Omental fat pad (tissue), 4 donors: ENCODE data around the gene SRSF12. TPM values are rescaled to one million over a fixed set of nuclear protein-coding genes. Genes with fewer than 3 reads are reported as not detected.

Source experiments
- ATAC-seq: fragments of 150-250 bp; one replicate; pipeline ENCODE4 v1.9.1; 2016; ENCODE audit warnings: mild to moderate bottlenecking, moderate library complexity; ENCODE audit not compliant: low FRiP score
- DNase-seq: peaks from one replicate; pipeline ENCODE4 v3.0.0-alpha.2; 2019; ENCODE audit warnings: low spot score
- CTCF ChIP-seq, 3 donors: fragments of 450-650 bp; IDR thresholded peaks; one replicate each; pipeline ENCODE4 v1.5.1; 2016 to 2017; ENCODE audit warnings: antibody characterized with exemption in 3 of 3, mild to moderate bottlenecking in 3 of 3, moderate library complexity in 2 of 3
- small RNA-seq: library from RNA; depleted of rRNA; stranded (forward); fragments of <200 nt; gene quantifications from one replicate; pipeline ENCODE3, GENCODE V24; 2016
- total RNA-seq, 4 donors: library from RNA; depleted of rRNA; stranded (reverse); fragments of >200 nt; gene quantifications; one replicate each; pipeline ENCODE4 v1.1.0, GENCODE V29; 2016

SRSF12 gene
- total RNA-seq, 4 donors from 2014 or later: 0.25 to 3.4 (median 3.2) TPM; not detected in 1

- ATAC-seq (peak; percentile 11), DNase-seq (no peak)
- TF ChIP-seq CTCF (IDR thresholded peaks at IDR 0.05): no peak
Measured at GRCh38 chr6:89048985-89049384, 68.9 kb downstream of the SRSF12 start.

DNA sequence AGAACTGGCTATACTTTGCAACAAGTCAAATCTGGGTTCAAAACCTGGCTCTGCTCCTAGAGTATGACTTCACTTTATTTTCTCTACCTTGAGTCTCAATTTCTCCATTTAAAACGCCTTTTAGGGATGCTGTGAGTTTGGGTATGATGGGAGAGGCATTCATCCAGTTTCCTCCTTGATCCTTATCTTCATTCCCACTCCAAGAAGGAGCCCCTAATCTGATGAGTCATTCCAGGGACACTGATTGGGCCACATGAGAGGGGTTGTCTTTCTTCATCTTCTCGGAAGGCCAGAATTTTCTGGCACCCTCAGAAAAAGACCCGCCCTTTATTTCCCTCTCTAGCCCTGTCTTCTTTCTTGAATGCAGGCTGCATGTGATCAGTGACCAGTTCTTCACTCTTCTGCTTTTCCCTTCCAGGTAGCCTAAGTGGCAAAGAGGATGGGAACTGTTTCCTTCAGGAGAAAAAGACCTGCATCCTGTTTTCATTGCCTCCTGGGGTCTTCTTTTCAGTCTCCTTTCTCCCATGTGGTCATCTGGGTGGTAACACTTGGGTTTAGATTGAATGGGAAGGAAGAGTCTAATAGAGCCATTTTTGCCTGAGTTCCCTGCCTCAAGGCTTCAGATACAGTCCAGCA, 69.5 kb downstream of the SRSF12 start:
- DNase-seq (no peak), ATAC-seq (peak; percentile 9)

DNA sequence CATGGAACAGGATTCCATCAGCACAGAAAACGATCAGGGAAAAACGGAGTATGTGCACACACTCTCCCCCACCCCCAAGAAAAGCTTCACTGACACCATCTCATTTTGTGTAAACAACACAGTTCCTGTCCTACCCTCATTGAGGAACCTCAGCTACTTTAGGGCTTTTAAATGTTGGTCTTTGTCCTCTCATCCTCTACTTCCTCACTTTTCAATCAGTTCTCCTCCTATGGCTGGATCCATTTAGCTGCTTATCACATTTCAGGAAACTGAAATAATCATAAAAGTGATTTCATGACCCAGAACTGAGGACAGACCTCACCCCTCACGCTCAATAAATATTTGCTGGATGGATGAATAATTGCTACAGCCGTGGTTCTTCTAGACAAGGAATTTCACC, 70.4 kb downstream of the SRSF12 start:
- TF ChIP-seq CTCF (IDR thresholded peaks at IDR 0.05): no peak
- no peak for DNase-seq
- no peak for ATAC-seq

More for the DNA sequence above, 69.5 kb downstream of the SRSF12 start:
- TF ChIP-seq CTCF (IDR thresholded peaks at IDR 0.05): no peak

Small RNAs within 50 kb of the gene (small RNA-seq; reads per million reads assigned to genes)
- gene RN7SL336P (not detected), gene RNU2-61P (0.64 reads per million)

Other genes starting within 250 kb of the SRSF12 start
- gene RNGTT, start 154.5 kb downstream of the SRSF12 start, total RNA-seq: 10 to 100 TPM; 12.6 to 21.7 (median 17.7) TPM
- gene PNRC1, start 37.3 kb downstream of the SRSF12 start, total RNA-seq: 100 to 1,000 TPM; 179 to 395 (median 279) TPM
- gene PM20D2, start 28.0 kb upstream of the SRSF12 start, total RNA-seq: 10 to 100 TPM in 2 of 4 donors, 1 to 10 TPM in 2; 7.1 to 13.5 (median 10.1) TPM
- gene GABRR1, start 99.3 kb upstream of the SRSF12 start, total RNA-seq: not detected
- gene GABRR2, start 197.2 kb upstream of the SRSF12 start, total RNA-seq: 1 to 10 TPM in 3 of 4 donors, under 1 TPM in 1; 0.50 to 2.4 (median 1.3) TPM
- gene UBE2J1, start 234.7 kb upstream of the SRSF12 start, total RNA-seq: 10 to 100 TPM; 32.3 to 62.2 (median 39.8) TPM